SU-DHL-6 (cell line): ENCODE results near the gene SH3BP5.

Source experiments
- H2AFZ ChIP-seq: fragments of 200-600 bp; sonication (generic); 2 replicates; pipeline ENCODE4 v1.6.1; 2014; ENCODE audit warnings: low read depth, mild to moderate bottlenecking, moderate library complexity, mixed read lengths, antibody characterized with exemption, low read length; ENCODE audit not compliant: severe bottlenecking
- H3F3A ChIP-seq: fragments of 200-600 bp; shearing (Covaris generic); 2 replicates; pipeline ENCODE4 v1.6.0; 2016; ENCODE audit warnings: antibody characterized with exemption, mild to moderate bottlenecking; ENCODE audit not compliant: insufficient read depth
- H3K27ac ChIP-seq: fragments of 200-600 bp; sonication (generic); 2 replicates; pipeline ENCODE4 v1.5.1; 2016; ENCODE audit warnings: low read depth, mild to moderate bottlenecking, low read length, moderate library complexity, mixed read lengths
- H3K27me3 ChIP-seq: fragments of 200-600 bp; sonication (generic), shearing (Covaris generic); 2 replicates; pipeline ENCODE4 v1.6.0; 2014; ENCODE audit warnings: mild to moderate bottlenecking, low read length
- H3K36me3 ChIP-seq: fragments of 200-600 bp; sonication (generic); 2 replicates; pipeline ENCODE4 v1.6.1; 2014; ENCODE audit warnings: mild to moderate bottlenecking, low read length, mixed read lengths
- H3K4me2 ChIP-seq: fragments of 300-600, 200-600 bp; shearing (Covaris generic), sonication (generic); 2 replicates; pipeline ENCODE4 v1.6.0; 2014; ENCODE audit warnings: low read length, low read depth, mild to moderate bottlenecking; ENCODE audit not compliant: poor library complexity, severe bottlenecking
- H3K4me3 ChIP-seq: fragments of 200-600 bp; sonication (generic); 2 replicates; pipeline ENCODE4 v1.5.1; 2014; ENCODE audit warnings: antibody characterized with exemption, low read length, mild to moderate bottlenecking, mixed read lengths; ENCODE audit not compliant: insufficient read depth, poor library complexity, severe bottlenecking
- H3K79me2 ChIP-seq: fragments of 200-600 bp; sonication (generic); 2 replicates; pipeline ENCODE4 v1.6.1; 2014; ENCODE audit warnings: mild to moderate bottlenecking, low read length, moderate library complexity; ENCODE audit not compliant: insufficient read depth
- H3K9ac ChIP-seq: fragments of 200-600 bp; sonication (generic); 2 replicates; pipeline ENCODE4 v1.7.0; 2014; ENCODE audit warnings: mild to moderate bottlenecking, low read length
- H3K9me2 ChIP-seq: fragments of 200-600 bp; sonication (generic); replicated peaks from 2 replicates; pipeline ENCODE4 v1.6.1; 2014; ENCODE audit warnings: low read length; ENCODE audit not compliant: insufficient read depth
- H3K9me3 ChIP-seq: fragments of 200-600 bp; sonication (generic); 2 replicates; pipeline ENCODE4 v1.6.1; 2014; ENCODE audit warnings: low read length, mixed read lengths; ENCODE audit not compliant: insufficient read depth
- H4K20me1 ChIP-seq: fragments of 200-600 bp; sonication (generic); 2 replicates; pipeline ENCODE4 v1.6.1; 2014; ENCODE audit warnings: low read depth, mild to moderate bottlenecking, antibody characterized with exemption, low read length, moderate library complexity, mixed read lengths
- CTCF ChIP-seq: fragments of 200-600 bp; sonication (generic); IDR thresholded peaks from one replicate; pipeline ENCODE4 v1.5.1; 2017; ENCODE audit warnings: antibody characterized with exemption, mild to moderate bottlenecking, low read length, moderate library complexity; ENCODE audit not compliant: insufficient read depth, poor library complexity, severe bottlenecking
- EZH2phosphoT487 ChIP-seq: fragments of 200-600 bp; sonication (generic), shearing (Covaris generic); conservative IDR thresholded peaks from 2 replicates; pipeline ENCODE4 v1.6.1; 2018; ENCODE audit warnings: mild to moderate bottlenecking, antibody characterized with exemption, low read length, moderate library complexity, mixed read lengths

Gene SH3BP5

DNA sequence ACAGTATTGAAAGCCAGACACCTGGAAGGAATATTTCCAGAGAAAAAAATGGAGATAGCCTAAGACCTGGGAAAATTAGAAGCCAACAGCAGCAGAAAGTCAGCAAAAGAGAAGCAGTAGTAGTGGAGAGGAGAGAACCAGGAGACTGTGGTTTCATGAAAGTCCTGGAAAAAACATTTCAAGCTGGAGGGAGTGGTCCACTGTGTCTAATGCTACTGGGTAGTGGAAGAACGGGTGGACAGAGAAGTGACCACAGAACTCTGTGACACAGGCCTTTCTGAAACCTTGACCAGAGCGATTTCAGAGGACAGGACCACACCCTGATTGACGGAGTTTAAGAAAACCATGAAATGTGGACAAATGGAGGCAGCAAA is 15.3 kb upstream of the SH3BP5 start:
- Histone ChIP-seq H3K79me2 (no peaks in the 10 kb centered on the region), H3K27me3 (no peaks in the 10 kb centered on the region), H3K9ac (no peak overlapping the region), H3K4me3 (no peak overlapping the region), H3K36me3 (no peaks in the 10 kb centered on the region), H3K4me2 (no peak overlapping the region), H2AFZ (no peak overlapping the region), H3K27ac (no peak overlapping the region), H3K9me3 (no peaks in the 10 kb centered on the region), H3F3A (no peaks in the 10 kb centered on the region), H3K9me2 (no peaks in the 10 kb centered on the region), H4K20me1 (no peaks in the 10 kb centered on the region)
- TF ChIP-seq CTCF: no peak
- no peak for TF ChIP-seq EZH2phosphoT487

DNA sequence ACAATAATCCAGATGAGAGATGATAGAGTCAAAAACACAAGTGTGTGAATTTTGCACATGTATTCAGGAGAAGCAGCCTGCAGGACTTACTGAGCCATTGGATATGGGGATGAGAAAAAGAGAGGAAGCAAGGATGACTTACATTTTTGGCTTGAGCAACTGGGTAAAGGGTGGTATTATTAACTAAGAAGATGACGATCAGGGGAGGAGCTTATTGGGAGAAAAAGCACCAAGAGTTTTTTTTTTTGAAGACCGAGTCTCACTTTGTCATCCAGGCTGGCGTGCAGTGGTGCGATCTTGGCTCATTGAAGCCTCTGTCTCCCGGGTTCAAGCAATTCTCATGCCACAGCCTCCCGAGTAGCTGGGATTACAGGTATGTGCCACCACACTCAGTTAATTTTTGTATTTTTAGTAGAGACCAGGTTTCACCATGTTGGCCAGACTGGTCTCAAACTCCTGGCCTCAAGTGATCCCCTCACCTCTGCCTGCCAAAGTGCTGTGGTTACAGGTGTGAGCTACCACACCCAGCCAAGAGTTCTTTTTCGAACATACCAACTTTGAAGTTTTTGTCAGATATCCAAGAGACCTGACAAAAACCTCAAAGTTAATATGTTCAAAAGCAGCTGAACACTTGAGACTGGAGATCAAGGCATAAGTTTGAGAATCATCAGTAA is 14.8 kb upstream of the SH3BP5 start:
- Histone ChIP-seq H3K36me3 (no peaks in the 10 kb centered on the region), H3K9me2 (no peaks in the 10 kb centered on the region), H4K20me1 (no peaks in the 10 kb centered on the region), H2AFZ (no peak overlapping the region), H3F3A (no peaks in the 10 kb centered on the region), H3K27me3 (no peaks in the 10 kb centered on the region), H3K79me2 (no peaks in the 10 kb centered on the region), H3K4me2 (no peak overlapping the region), H3K27ac (no peak overlapping the region), H3K9ac (no peak overlapping the region), H3K4me3 (no peak overlapping the region), H3K9me3 (no peaks in the 10 kb centered on the region)
- TF ChIP-seq CTCF: no peak
- no peak for TF ChIP-seq EZH2phosphoT487

DNA sequence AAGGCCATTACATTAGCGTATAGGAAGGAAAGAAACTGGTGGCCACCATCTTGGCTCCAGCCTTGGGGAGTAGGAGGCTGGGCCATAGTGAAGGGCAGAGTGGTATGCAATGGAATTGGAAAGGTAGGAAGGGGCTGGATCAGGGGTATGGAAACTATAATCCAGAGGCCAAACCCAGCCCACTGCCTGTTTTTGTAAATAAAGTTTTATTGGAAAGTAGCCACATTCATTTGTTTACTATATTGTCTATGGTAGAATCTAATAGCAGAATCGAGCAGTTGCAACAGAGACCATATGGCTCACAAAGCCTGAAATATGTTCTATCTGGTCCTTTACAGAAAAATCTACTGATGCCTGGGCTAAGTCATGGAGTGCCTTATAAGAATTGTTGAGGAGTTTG is 14.1 kb upstream of the SH3BP5 start:
- H2AFZ ChIP-seq: no peak overlapping the region
- H3K9me2 ChIP-seq: no peaks in the 10 kb centered on the region
- H4K20me1 ChIP-seq: no peaks in the 10 kb centered on the region
- H3K9me3 ChIP-seq: no peaks in the 10 kb centered on the region
- no peaks in the 10 kb centered on the region for H3F3A ChIP-seq
- no peak overlapping the region for H3K9ac ChIP-seq
- no peak overlapping the region for H3K4me3 ChIP-seq
- H3K36me3 ChIP-seq: no peaks in the 10 kb centered on the region
- H3K27me3 ChIP-seq: no peaks in the 10 kb centered on the region
- H3K4me2 ChIP-seq: no peak overlapping the region
- no peak overlapping the region for H3K27ac ChIP-seq
- no peaks in the 10 kb centered on the region for H3K79me2 ChIP-seq
- TF ChIP-seq CTCF: no peak
- TF ChIP-seq EZH2phosphoT487: no peak
